Astrocyte of the cerebellum (primary cell): Measurements from ENCODE around the gene UNKL.
"Not testable (repeated sequence)": the region's sequence is repeated elsewhere in the genome, so short reads cannot be mapped to it uniquely, and the experiment has no call there.

Experiments
- DNase-seq: peaks from one replicate; pipeline ENCODE4 v3.0.0-alpha.2; 2011; ENCODE audit warnings: low read depth
- H3K4me3 ChIP-seq: 2 replicates; pipeline ENCODE4 v1.5.1; 2011; ENCODE audit warnings: mild to moderate bottlenecking, low read depth, low read length, moderate library complexity
- in situ Hi-C: cut with HindIII; loops from 2 replicates; pipeline ENCODE4 v1.10.0; 2017; ENCODE audit warnings: low sequenced_read_pairs
- TF ChIP-seq, protein P1 (sequence below): IDR thresholded peaks from 2 replicates; pipeline ENCODE4 v1.5.1; 2012; ENCODE audit warnings: low read length, low read depth, moderate library complexity, mild to moderate bottlenecking; ENCODE audit errors: missing control alignments

The UNKL gene

DNA sequence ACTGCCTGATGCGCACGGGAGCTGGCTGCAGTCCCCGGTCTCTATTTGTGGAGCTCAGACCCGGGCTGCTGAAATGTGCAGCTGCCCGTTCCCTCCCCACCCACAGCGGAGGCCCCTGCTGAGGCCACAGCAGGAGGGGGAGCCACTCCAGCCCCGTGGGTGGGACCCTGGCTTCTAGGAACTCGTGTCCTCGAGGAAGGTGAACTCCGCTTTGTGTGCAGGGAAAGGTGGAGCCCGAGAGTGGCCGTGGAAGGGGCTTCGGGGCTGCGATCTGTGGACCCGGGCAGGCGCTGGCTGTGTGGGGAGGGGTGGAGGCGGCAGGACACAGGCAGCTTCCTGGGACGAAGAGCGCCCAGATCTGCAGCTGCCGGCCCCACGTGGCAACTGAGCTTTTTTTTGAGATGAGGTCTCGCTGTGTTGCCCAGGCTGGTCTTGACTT is 26.9 kb upstream of the UNKL start:
- H3K4me3 ChIP-seq: no peak overlapping the region
- in situ Hi-C loops: no loop called here
- TF ChIP-seq, protein P1, sequence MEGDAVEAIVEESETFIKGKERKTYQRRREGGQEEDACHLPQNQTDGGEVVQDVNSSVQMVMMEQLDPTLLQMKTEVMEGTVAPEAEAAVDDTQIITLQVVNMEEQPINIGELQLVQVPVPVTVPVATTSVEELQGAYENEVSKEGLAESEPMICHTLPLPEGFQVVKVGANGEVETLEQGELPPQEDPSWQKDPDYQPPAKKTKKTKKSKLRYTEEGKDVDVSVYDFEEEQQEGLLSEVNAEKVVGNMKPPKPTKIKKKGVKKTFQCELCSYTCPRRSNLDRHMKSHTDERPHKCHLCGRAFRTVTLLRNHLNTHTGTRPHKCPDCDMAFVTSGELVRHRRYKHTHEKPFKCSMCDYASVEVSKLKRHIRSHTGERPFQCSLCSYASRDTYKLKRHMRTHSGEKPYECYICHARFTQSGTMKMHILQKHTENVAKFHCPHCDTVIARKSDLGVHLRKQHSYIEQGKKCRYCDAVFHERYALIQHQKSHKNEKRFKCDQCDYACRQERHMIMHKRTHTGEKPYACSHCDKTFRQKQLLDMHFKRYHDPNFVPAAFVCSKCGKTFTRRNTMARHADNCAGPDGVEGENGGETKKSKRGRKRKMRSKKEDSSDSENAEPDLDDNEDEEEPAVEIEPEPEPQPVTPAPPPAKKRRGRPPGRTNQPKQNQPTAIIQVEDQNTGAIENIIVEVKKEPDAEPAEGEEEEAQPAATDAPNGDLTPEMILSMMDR: no peak
- DNase-seq: no peak

DNA sequence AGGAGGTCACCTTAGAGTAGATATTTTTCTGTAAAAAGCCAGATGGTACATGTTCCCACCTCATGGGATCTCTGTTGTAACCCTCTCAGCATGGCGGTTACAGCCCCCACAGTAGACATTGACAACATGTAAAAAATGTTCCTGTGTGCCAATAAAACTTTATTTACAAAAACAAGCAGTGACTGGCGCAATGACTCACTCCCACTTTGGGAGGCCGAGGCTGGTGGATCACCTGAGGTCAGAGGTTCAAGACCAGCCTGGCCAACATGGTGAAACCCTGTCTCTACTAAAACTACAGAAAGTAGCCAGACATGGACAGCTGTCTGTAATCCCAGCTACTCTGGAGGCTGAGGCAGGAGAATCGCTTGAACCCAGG is 25.2 kb upstream of the UNKL start:
- in situ Hi-C loops, H3K4me3 ChIP-seq, DNase-seq: not testable (repeated sequence)

GRCh38 chr16:1439058-1439698 is 24.7 kb upstream of the UNKL start:
- no peak for DNase-seq
- no peak overlapping the region for H3K4me3 ChIP-seq
- TF ChIP-seq, protein P1: no peak
- in situ Hi-C loops: no loop called here

- in situ Hi-C loops: no loop called here
Observed at GRCh38 chr16:1438229-1439057, 23.9 kb upstream of the UNKL start.

GRCh38 chr16:1437606-1438005 is 23.1 kb upstream of the UNKL start:
- TF ChIP-seq, protein P1: no peak
- DNase-seq: no peak
- H3K4me3 ChIP-seq: no peak overlapping the region
- in situ Hi-C loops: no loop called here

More at GRCh38 chr16:1438229-1439057, 23.9 kb upstream of the UNKL start:
- no peak overlapping the region for H3K4me3 ChIP-seq
- TF ChIP-seq, protein P1: no peak
- DNase-seq: no peak

GRCh38 chr16:1436731-1437355 is 22.3 kb upstream of the UNKL start:
- DNase-seq: no peak
- TF ChIP-seq, protein P1: no peak
- in situ Hi-C loops: no loop called here
- H3K4me3 ChIP-seq: no peak overlapping the region
